GM19324 (cell line): ENCODE results near the gene CPNE8.
A peak's percentile ranks its signal among the peaks of the same experiment; 100 is the strongest.

Experiments
- ATAC-seq: cut with Tn5 transposase; IDR thresholded peaks from one replicate; pipeline ENCODE4 v1.9.1; 2021; ENCODE audit warnings: mild to moderate bottlenecking, moderate library complexity; ENCODE audit not compliant: unreplicated experiment, low FRiP score

CPNE8 gene

DNA sequence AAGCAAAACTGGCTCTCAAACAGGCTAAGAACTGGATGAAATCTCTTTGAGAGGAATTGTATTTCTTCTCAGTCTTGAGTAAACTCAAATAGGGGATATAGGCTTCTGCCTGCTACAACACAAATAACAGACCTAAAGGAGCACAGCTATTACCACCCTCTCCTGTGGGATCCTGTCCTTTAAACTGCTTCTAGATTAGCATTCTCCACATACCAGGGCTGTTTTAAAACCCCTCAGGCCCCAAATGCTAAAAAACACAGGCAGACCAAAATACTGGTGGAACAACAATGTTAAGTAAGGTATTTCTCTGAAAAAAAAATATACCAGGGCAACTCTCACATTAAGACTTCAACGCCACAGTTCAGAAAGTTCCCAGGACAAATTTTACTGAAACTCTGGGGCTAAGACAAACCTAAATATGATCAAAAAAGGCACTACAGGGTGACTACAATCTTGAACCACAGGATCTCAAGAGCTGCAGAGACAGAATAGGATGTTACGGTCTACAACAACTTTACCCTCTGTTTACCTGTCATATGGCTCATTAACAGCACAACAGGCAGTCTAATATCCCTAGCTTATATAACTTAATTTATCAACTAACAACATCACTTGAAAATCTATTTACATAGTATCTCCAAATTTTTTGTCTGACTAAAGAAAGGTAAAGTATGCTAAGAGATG lies 7.2 kb downstream of the CPNE8 start:
- ATAC-seq, result no peak

DNA sequence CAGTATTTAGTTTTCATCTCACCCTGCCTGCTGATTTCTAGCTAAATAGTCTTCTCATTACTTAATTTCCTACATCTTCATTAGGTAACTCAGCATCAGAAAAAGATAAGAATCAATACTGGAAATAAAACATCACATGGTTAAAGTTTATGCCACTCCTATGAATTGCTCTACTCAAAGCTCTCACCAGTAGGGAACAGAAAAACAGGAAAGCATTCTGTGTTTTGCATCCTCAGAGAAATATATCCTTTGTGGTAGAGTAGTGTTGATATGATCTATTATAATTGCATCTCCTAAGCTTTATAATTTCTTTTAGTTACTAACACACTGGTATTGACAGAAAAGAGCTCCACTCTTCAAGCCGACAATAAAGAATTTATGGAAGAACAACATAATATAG lies 9.9 kb downstream of the CPNE8 start:
- no peak for ATAC-seq

DNA sequence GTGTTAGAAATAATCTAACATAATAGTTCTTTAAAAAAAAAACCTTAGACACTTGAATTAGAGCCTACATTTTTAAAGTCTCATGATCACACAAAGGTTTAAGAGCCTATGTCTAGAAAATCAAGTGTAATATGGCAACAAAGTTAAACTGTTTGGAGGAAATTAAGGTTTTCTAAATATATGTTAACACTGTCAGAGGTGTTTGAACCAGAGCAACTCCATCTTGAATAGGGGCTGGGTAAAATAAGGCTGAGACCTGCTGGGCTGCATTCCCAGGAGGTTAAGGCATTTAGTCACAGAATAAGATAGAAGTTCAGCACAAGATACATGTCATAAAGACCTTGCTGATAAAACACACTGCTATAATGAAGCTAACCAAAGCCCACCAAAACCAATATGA lies 12.4 kb downstream of the CPNE8 start:
- no peak for ATAC-seq

DNA sequence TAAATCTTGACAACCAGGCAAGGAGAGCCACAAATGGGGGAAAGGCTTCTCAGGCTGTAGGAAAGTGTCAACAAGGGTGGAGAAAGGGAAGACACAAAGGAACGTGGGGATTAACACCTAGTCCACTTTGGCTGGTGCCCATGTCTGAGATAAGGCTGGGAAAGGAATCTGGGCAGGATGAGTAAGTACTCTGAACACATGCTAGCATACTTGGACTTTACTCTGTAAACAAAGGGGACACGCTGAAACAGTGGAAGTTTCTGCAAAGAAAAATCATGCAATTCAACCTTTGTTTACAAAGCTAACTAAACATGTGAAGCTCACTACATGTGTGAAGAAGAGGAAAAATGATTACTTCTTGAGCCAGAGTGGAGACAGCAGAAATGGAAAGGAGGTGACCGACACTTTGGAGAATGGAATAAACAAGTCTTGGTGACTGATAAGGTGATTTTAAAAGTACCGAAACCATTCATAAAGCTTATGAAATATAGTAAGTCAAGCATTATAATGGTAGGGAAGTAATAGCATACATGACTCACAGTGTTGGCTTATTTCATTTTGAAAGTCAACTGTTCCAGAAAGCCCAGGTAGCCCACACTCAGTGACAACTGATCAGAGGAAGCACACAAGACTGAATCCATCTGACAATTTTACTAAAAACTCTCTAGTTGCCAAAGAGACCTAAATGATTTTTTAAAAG lies 13.2 kb downstream of the CPNE8 start:
- ATAC-seq, result peak; percentile 54

DNA sequence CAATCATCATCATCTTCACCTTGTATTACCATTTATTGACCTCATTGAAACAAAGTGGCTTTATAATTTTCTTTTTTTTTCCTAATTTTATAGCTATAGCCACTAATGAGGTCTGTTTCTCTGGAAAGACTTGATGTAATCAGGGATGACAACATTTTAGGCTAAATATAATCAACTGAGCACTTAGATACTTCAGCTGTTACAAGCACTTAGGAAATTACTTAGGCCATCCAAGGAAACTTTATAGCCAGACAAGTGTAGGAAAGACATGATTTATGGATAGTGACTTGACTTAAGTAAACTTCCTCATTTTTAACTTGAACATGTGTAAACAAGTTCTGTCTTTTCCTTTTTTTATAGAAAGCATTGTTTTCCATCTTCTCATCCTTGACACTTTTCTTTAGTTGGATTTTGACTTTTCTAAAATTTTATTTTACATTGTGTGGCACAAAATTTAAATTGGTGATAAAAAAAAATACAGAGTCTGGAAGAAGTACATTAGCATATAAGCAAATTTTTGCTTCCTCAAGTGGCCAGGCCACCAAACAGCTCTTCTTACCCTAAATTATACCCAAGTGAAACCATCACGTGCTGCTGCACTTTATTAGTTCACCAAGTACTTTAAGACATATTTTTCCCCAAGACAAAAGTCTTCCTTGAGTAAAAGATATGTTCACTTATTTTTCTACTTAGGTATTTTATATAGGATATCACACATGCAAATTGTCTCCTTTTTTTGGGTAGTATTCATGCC lies 15.1 kb downstream of the CPNE8 start:
- no peak for ATAC-seq

DNA sequence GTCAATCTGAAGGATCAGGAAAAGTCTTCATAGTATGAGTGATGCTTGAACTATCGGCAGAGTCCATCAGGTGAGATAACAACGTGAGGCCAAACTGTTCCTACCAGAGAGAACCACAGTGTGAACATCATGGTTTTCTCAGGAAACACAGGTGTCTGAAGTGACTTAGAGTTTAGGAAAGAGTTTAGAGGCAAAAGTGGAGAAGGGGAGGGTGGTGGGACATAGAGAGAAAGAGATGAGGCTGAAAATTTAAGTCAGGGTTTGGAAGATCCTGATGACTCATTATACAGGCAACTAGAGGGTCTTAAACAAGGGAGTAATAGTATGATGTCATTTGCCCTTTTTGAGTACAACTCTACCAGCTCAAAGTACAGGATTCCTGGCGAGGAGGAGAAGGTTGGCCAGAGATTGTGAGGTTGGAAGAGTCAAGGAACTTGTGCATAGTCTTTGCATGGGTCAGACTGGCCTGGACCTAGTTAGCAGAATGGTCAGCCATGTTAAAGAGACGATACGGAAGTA lies 16.0 kb downstream of the CPNE8 start:
- no peak for ATAC-seq

DNA sequence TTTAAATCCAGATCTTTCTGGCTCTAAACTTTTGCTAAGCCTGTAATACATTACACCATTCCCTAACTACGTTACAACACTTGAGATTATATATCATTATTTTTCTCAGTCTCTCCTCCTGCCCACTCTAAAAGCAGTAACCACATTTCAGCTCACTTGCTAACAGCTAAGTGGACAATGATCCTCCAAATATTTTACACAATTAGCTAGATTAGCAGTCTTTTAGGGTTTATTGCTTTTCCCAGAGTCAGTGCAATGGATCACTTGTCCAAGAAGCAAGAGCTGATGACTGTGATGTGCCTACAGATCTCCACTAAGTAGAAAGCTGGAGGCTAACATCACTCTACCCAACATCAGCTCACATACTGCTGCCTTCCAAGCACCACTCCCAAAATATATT lies 17.6 kb downstream of the CPNE8 start:
- ATAC-seq, result no peak

DNA sequence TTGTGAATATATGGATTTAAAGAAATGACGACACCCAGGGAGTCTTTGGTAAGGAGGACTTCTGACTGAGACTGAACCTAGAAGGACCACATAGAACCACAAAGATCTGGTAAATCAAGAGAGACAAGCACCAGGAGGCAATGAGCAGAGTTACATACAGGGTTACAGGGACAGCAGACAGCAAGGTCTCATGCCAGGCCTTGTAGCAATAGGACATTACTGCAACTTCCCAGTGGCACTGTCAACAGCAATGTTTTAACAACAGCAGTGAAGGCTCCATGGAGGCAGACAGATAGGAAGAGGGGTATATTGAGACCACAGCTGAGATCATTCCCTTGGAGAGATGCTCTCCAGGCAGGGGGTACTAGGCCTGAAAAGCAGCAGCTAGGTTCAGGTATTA lies 18.5 kb downstream of the CPNE8 start:
- no peak for ATAC-seq

DNA sequence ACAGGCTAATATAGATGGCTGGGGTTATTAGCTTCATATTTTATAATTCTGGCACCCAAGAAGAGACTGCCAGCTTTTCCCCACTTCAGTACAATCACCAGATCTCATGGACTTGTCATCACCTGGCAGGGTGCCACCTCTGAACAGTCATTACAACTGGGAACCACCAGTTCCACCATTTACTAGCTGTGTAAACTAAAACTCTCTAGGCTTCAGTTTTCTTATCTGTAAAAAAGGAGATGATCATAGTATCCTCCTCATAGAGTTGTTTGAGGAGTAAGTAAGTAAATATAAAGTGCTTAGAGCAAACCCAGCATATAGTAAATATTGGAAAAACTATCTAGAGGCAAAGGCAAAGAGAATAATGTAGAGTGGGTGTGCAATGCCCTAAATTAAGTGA lies 19.3 kb downstream of the CPNE8 start:
- no peak for ATAC-seq

DNA sequence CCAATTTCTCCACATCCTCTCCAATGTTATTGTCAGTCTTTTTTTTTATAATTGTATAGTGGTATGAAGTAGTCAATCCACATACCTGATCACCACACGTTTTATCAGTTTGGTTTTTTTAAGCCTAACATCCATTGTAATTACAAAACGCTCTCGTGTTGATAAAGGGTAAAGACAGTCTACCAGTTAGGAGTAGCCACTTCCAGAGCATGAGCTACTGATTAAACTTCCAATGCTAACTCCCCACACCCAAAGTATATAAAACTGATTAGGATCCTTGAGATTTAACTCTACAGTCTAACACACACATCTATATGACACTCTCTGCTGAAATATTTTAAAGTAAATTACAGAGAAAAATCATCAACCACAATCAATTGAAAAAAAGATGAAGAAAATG lies 20.7 kb downstream of the CPNE8 start:
- ATAC-seq, result no peak

DNA sequence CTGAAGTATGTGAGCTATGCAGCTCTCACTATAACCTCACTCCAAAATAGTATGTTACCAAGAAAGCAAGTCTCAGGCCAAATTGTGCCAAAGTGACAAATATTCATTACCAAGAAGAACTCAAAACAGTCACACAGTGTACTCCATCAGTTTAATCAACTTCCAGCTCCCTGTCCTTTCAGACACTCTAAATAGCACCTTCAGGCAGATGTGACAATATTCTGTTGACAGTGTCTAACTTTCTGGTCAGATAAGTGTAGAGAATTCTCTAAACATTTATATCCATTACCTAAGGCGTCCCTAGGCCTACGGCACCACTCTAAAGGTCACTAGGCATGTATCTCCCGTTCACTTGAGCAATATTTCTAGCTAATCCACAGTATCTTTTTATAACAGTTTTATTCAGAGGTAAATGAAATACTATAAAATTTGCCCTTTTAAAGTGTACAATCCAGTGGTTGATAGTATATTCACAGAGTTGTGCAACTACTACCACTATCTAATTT lies 21.7 kb downstream of the CPNE8 start:
- ATAC-seq, result no peak

DNA sequence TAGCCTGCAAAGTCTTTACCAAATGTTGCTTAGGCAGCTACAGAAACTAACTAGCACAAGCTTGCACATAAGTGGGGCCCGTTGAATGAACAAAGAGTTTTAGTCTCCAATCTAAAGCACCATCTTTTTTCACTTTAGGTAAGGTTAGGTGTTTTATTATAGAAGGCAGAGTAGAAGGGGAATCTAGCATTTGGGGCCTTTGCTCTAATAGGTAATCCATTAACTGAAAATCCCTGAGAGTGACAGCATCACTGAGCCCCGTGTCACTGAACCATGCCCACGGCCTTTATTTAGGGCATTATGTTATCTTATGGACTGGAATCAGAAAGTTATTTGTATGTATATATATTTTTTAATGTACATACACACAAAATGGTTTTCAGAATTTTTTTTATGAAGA lies 25.1 kb downstream of the CPNE8 start:
- peak; percentile 68 for ATAC-seq

DNA sequence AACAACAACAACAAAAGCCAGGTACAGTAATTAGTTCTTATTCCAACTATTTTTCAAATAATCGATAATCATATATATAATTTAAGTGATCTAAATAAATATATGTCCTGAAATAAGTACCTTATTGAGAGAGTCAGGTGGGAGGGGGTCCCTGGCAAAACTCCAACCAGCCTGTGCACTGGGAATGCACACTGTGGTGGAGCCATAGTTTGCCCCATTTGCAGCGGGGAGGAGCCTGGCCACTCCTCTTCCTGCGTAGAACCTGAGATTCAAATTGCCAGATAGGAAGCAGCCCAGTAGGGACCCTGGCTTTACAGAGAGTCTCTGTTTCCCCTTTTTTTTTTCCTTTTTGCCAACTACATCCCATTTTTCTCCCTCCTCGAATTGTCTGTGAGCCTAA lies 26.4 kb downstream of the CPNE8 start:
- no peak for ATAC-seq

DNA sequence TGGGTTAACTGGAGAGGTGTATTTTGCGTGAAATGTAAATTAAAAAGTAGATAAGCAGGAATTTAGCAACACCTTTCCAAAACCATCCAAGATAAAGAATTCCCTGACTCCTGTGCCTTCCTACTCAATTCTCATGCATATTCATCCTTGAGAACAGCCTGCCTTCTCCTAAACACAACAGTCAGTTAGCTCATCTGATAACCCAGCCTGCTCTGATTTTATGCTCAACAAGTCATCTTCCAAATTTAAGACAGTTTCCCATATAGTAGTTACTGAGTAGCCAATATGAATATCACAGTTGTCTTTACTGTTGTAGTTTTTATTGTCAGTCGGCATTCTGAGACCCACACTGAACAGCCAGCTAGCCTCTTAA lies 27.1 kb downstream of the CPNE8 start:
- ATAC-seq, result no peak

DNA sequence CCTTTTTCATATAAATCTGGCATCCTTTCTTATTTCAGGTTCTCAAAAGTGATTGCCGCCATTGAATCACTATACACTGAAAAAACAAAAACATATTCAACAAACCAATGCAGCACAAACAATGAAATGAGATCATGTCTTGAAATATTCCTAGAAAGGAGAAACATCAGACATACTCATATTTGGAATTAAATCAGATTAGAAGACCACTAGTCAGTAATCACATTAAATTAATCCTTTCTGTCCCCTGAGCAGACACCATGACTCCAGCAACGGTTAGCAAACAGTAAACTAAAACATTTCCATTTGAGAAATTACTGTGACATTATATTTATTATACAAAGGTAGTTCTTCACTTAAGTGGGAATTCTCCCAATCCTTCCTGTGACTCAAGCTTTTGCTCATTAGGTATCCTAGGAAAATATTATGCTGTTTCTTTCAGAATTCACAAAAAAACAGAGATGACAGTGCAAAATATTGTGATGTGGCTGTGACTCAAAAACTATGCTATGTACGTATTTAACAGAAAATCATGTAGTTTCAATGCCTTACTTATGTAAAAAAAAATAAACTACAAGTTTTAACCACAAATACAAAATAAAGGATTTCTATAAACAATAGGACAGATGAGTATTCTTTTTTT lies 29.7 kb downstream of the CPNE8 start:
- no peak for ATAC-seq

DNA sequence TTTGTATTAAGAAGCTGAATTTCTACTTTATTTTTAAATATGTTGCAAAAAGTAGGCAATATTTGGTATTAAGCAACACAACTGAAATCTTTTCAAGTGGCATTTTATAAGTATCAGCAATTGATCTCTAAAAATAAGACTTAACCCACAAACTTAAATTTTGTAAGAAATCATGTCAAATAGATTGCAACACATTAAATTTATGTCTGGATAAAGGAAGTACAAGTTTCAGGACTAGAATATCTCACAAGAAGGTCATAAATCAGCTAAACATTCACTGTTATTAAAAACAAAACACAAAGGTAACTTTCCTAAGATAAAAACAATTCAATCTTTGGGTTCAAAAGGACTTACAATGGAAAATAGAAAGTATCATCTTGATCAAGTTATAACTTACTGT lies 32.8 kb downstream of the CPNE8 start:
- ATAC-seq, result no peak

DNA sequence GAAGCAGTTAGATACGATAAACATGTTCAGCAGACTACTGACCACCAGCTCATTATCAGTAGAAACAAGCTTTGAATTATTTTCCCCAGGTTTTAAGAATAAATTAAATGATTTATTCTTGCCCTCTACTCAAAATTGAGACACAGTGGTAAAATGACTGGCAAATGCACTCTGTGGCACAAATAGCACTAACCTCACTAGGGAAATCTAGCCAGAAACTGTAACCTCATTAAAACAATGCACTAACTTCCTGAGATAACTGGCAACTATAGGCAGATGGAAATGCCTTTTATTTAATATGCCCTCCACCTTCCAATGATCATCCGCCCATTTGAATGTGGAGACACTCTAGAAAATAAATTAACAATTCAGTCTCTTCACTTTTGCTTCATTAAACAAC lies 33.2 kb downstream of the CPNE8 start:
- ATAC-seq, result no peak

DNA sequence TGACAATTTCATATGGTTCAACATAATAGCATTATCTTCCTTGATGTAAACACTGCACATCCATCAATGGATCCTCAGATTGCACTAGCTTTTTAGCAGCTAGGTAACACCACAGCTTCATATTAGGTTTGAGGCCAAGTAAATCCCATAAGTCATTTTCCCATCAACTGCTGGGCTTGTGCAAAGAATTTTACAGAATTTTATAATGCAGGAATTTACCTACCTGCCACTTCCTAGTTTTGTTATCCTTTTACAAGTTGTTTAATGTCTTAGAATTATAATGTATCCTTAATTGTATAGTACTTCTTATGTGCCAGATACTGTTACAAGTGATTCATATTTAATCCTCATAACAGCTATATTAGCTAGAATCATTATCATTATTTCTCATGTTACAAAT lies 36.4 kb downstream of the CPNE8 start:
- ATAC-seq, result no peak

DNA sequence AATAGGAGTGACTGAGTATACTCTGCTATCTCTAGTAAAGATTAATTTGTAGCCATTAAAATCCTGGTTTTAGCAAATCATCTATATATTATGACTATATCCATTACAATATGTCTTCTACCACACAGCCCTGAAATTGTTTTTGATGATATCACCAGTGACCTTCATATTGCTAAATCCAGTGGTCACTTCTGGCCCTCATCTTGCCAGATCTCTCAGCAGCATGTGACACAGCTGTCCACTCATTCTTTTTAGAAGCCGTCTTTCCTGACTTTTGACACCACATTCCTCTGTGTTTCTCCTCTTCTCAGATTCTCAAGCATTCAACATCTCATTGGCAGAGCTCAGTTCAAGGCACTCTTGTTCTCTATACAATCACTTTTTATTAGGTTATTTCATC lies 54.9 kb downstream of the CPNE8 start:
- ATAC-seq, result no peak

DNA sequence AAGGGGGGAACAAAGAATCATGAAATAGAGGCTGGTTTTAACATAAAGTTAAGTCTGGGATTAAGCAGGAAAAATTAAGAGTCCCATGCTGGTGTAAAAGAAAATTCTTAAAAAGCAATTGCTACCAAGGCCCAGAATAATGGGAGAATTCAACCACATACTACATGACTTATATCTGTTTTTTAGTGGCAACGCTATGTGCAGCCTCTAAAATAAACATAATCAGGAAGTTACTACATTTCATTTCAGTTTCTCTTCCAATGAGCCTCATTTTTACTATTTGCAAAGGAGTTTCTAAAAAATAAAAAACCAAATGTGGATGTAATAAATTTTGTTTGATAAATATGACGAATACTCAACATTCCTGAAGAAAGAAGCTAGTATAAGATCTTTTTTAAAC lies 58.1 kb downstream of the CPNE8 start:
- ATAC-seq, result no peak

DNA sequence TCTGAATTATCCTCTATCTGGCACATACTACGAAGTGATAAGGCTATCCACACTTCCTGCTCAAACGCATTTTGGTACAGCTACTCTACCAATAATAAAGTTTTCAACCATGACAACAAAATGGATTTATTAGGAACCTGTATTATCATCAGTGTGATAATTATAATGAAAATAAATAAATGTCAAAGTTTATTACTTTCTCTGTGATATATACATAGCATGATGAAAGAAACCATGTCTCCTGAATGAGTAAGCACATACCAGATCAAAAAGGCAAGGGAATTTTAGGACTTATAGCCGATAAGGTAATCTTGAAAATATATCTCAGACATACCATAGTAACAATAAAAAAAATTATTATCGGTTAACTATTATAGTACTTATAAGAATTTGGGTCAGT lies 61.1 kb downstream of the CPNE8 start:
- no peak for ATAC-seq
